Stimulated activated effector memory CD8-positive, alpha-beta T cell treated with anti-CD3 and anti-CD28 coated beads, Interleukin-12 subunit alpha, Interleukin-12 subunit beta, amount 100 ng/mL, for 72 hours (primary cell): Measurements from ENCODE around the gene SLC30A5.

Source experiments
- ATAC-seq: fragments of 150-1000 bp; cut with Tn5 transposase; 2 replicates; pipeline ENCODE4 v1.10.0; 2021
- DNase-seq, 2 donors: peaks; one replicate each; pipeline ENCODE4 v3.0.0; 2021 to 2022; ENCODE audit warnings: low spot score in 2 of 2
- H3K27ac Mint-ChIP-seq: one replicate; pipeline ENCODE4 v1.8.0; 2022; ENCODE audit warnings: mild to moderate bottlenecking, mixed read lengths
- H3K36me3 Mint-ChIP-seq: one replicate; pipeline ENCODE4 v1.8.0; 2022; ENCODE audit warnings: mild to moderate bottlenecking, mixed read lengths
- H3K4me1 Mint-ChIP-seq: one replicate; pipeline ENCODE4 v1.8.0; 2022; ENCODE audit warnings: mixed read lengths
- H3K4me3 Mint-ChIP-seq: one replicate; pipeline ENCODE4 v1.8.0; 2022; ENCODE audit warnings: mild to moderate bottlenecking, mixed read lengths
- H3K9me3 Mint-ChIP-seq: one replicate; pipeline ENCODE4 v1.8.0; 2022; ENCODE audit warnings: mixed read lengths

Gene SLC30A5

GRCh38 chr5:69170969-69171368, 77.2 kb downstream of the SLC30A5 start:
- Mint-ChIP-seq H3K27ac (no peak overlapping the region), H3K9me3 (no peaks in the 10 kb centered on the region), H3K4me3 (no peak overlapping the region), H3K36me3 (peaks cover 96% of the 10 kb centered on the region), H3K4me1 (peaks cover 12% of the 10 kb centered on the region)
- no peak for ATAC-seq
- DNase-seq = no peak
